Erythroblast (primary cell): ENCODE measurements around the gene MTG2.

Experiments
- GATA1 ChIP-seq: IDR thresholded peaks from 2 replicates; pipeline ENCODE4 v1.6.1; 2011; ENCODE audit warnings: low read depth, mild to moderate bottlenecking, control low read depth, low read length, moderate library complexity
- POLR2A ChIP-seq: IDR thresholded peaks from 2 replicates; pipeline ENCODE4 v1.6.1; 2011; ENCODE audit warnings: mild to moderate bottlenecking, low read length

- TF ChIP-seq POLR2A = no peak
- no peak for TF ChIP-seq GATA1
These were observed 22.0 kb upstream of the MTG2 start for GRCh38 chr20:62160876-62161275.
